Progenitor cell of endocrine pancreas (in vitro differentiated cells): ENCODE measurements around the gene IFT80. TPM values are rescaled to one million over a fixed set of nuclear protein-coding genes. Genes with fewer than 3 reads are reported as not detected.
A peak's percentile ranks its signal among the peaks of the same experiment; 100 is the strongest.

Source experiments
- DNase-seq: peaks from one replicate; pipeline ENCODE4 v3.0.0; 2021; ENCODE audit warnings: low spot score; ENCODE audit not compliant: unreplicated experiment
- H3K27ac Mint-ChIP-seq: 2 replicates; pipeline ENCODE4 v1.8.0; 2021; ENCODE audit warnings: mild to moderate bottlenecking, moderate library complexity, mixed read lengths
- H3K27me3 Mint-ChIP-seq: 2 replicates; pipeline ENCODE4 v1.8.0; 2021; ENCODE audit warnings: mixed read lengths
- H3K36me3 Mint-ChIP-seq: 2 replicates; pipeline ENCODE4 v1.8.0; 2022; ENCODE audit warnings: mixed read lengths; ENCODE audit not compliant: insufficient read depth
- H3K4me1 Mint-ChIP-seq: 2 replicates; pipeline ENCODE4 v1.8.0; 2021; ENCODE audit warnings: low read depth, mixed read lengths
- H3K4me3 Mint-ChIP-seq: 2 replicates; pipeline ENCODE4 v1.8.0; 2021; ENCODE audit warnings: low read depth, mild to moderate bottlenecking, moderate library complexity, mixed read lengths
- H3K9me3 Mint-ChIP-seq: 2 replicates; pipeline ENCODE4 v1.8.0; 2021; ENCODE audit warnings: low read depth, mixed read lengths
- CTCF ChIP-seq: fragments of 200-600 bp; sonication (generic); IDR thresholded peaks from one replicate; pipeline ENCODE4 v1.5.0; 2021; ENCODE audit warnings: antibody characterized with exemption, mild to moderate bottlenecking; ENCODE audit not compliant: unreplicated experiment
- total RNA-seq: library from RNA; stranded (reverse); gene quantifications from 2 replicates; pipeline ENCODE4 v1.2.1, GENCODE V29; 2021

The IFT80 gene
- total RNA-seq, 1 donor from 2014 or later = 48.1 TPM

- no peak overlapping the region for H3K27ac Mint-ChIP-seq
- no peak for TF ChIP-seq CTCF
- peak overlapping the region; percentile 70 for H3K4me3 Mint-ChIP-seq
- DNase-seq = peak; percentile 32
- peaks cover 58% of the 10 kb centered on the region for H3K27me3 Mint-ChIP-seq
- H3K36me3 Mint-ChIP-seq = no peaks in the 10 kb centered on the region
- peaks cover 7% of the 10 kb centered on the region for H3K4me1 Mint-ChIP-seq
- H3K9me3 Mint-ChIP-seq = no peaks in the 10 kb centered on the region
These were observed 172.8 kb downstream of the IFT80 start for GRCh38 chr3:160226026-160226907.

- Mint-ChIP-seq H3K27ac (peak within 1 kb of the TSS; percentile 59), H3K27me3 (peaks cover 65% of the 10 kb centered on the region)
These were observed 173.6 kb downstream of the IFT80 start, which contains the start of gene C3orf80 for GRCh38 chr3:160225176-160226025. Gene C3orf80, plus strand, starts transcription at chr3:160225422. Its CDS starts 214 bp downstream, at chr3:160225636.

GRCh38 chr3:160224811-160225175 is 174.2 kb downstream of the IFT80 start:
- TF ChIP-seq CTCF = no peak
- Mint-ChIP-seq H3K36me3 (no peaks in the 10 kb centered on the region), H3K4me1 (peaks cover 7% of the 10 kb centered on the region), H3K9me3 (no peaks in the 10 kb centered on the region), H3K4me3 (peak overlapping the region; percentile 74), H3K27me3 (peaks cover 67% of the 10 kb centered on the region), H3K27ac (peak overlapping the region; percentile 59)
- no peak for DNase-seq

More at GRCh38 chr3:160225176-160226025, 173.6 kb downstream of the IFT80 start, which contains the start of gene C3orf80:
- peak; percentile 45 for DNase-seq
- H3K4me1 Mint-ChIP-seq = peaks cover 7% of the 10 kb centered on the region
- peak; percentile 36 for TF ChIP-seq CTCF
- H3K36me3 Mint-ChIP-seq = no peaks in the 10 kb centered on the region
- H3K4me3 Mint-ChIP-seq = peak within 1 kb of the TSS; percentile 74
- no peaks in the 10 kb centered on the region for H3K9me3 Mint-ChIP-seq

GRCh38 chr3:160224256-160224655 is 174.8 kb downstream of the IFT80 start:
- H3K36me3 Mint-ChIP-seq = no peaks in the 10 kb centered on the region
- no peak for TF ChIP-seq CTCF
- no peaks in the 10 kb centered on the region for H3K9me3 Mint-ChIP-seq
- no peak for DNase-seq
- peaks cover 7% of the 10 kb centered on the region for H3K4me1 Mint-ChIP-seq
- peaks cover 72% of the 10 kb centered on the region for H3K27me3 Mint-ChIP-seq
- no peak overlapping the region for H3K27ac Mint-ChIP-seq
- H3K4me3 Mint-ChIP-seq = peak overlapping the region; percentile 74

GRCh38 chr3:160221019-160221418 is 178.0 kb downstream of the IFT80 start:
- no peaks in the 10 kb centered on the region for H3K9me3 Mint-ChIP-seq
- H3K27me3 Mint-ChIP-seq = peaks cover 84% of the 10 kb centered on the region
- no peak for DNase-seq
- H3K27ac Mint-ChIP-seq = no peak overlapping the region
- TF ChIP-seq CTCF = no peak
- no peak overlapping the region for H3K4me3 Mint-ChIP-seq
- peaks cover 4% of the 10 kb centered on the region for H3K4me1 Mint-ChIP-seq
- no peaks in the 10 kb centered on the region for H3K36me3 Mint-ChIP-seq
